Left ventricle myocardium inferior (tissue), 1 donor: ENCODE results near the gene MUS81. TPM values are rescaled to one million over a fixed set of nuclear protein-coding genes. Genes with fewer than 3 reads are reported as not detected.
A peak's percentile ranks its signal among the peaks of the same experiment; 100 is the strongest.

ENCODE experiments used
- DNase-seq: peaks from one replicate; pipeline ENCODE4 v3.0.0-alpha.2; 2020
- H3K27ac ChIP-seq: fragments of 200-600 bp; replicated peaks from 2 replicates; pipeline ENCODE4 v1.8.0; 2021
- H3K27me3 ChIP-seq: fragments of 200-600 bp; 2 replicates; pipeline ENCODE4 v1.8.0; 2021; ENCODE audit warnings: low read depth
- H3K36me3 ChIP-seq: fragments of 200-600 bp; 2 replicates; pipeline ENCODE4 v1.8.0; 2021
- H3K4me1 ChIP-seq: fragments of 200-600 bp; 2 replicates; pipeline ENCODE4 v1.8.0; 2021
- H3K4me3 ChIP-seq: fragments of 200-600 bp; 2 replicates; pipeline ENCODE4 v1.8.0; 2021; ENCODE audit warnings: mild to moderate bottlenecking, moderate library complexity
- H3K9me3 ChIP-seq: fragments of 200-600 bp; replicated peaks from 2 replicates; pipeline ENCODE4 v1.8.0; 2021
- intact Hi-C: fragments of 100-400 bp; cut with micrococcal nuclease; formaldehyde crosslinking; loops from one replicate; pipeline ENCODE4 v1.11.0; 2022
- total RNA-seq: library from RNA; stranded (reverse); fragmentation: NEBNext Ultra II Directional; extraction: Animal tissue kit (Norgen Biotek cat#: 25700); gene quantifications from one replicate; pipeline ENCODE4 v1.2.1, GENCODE V29; 2021
- TF ChIP-seq, protein P1 (sequence below): fragments of 200-600 bp; IDR thresholded peaks from 2 replicates; pipeline ENCODE4 v1.8.0; 2021; ENCODE audit warnings: antibody characterized with exemption, mild to moderate bottlenecking, borderline replicate concordance
- donor health status: DM: no; HTN: yes; CAD: no; lungs with severe emphysema.

MUS81 gene
- total RNA-seq, 1 donor from 2014 or later, result 31.5 TPM

- Histone ChIP-seq H3K27ac (no peak overlapping the region), H3K4me3 (no peak overlapping the region), H3K27me3 (no peaks in the 10 kb centered on the region), H3K9me3 (no peaks in the 10 kb centered on the region), H3K36me3 (no peaks in the 10 kb centered on the region), H3K4me1 (peaks cover 12% of the 10 kb centered on the region)
- no peak for DNase-seq
- intact Hi-C loops, result loop anchor here (10.0 kb wide), 1 partner anchor 92 kb away; the partner anchor contains the start of gene RNASEH2C
- TF ChIP-seq, protein P1, sequence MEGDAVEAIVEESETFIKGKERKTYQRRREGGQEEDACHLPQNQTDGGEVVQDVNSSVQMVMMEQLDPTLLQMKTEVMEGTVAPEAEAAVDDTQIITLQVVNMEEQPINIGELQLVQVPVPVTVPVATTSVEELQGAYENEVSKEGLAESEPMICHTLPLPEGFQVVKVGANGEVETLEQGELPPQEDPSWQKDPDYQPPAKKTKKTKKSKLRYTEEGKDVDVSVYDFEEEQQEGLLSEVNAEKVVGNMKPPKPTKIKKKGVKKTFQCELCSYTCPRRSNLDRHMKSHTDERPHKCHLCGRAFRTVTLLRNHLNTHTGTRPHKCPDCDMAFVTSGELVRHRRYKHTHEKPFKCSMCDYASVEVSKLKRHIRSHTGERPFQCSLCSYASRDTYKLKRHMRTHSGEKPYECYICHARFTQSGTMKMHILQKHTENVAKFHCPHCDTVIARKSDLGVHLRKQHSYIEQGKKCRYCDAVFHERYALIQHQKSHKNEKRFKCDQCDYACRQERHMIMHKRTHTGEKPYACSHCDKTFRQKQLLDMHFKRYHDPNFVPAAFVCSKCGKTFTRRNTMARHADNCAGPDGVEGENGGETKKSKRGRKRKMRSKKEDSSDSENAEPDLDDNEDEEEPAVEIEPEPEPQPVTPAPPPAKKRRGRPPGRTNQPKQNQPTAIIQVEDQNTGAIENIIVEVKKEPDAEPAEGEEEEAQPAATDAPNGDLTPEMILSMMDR, result no peak
These were observed 43.5 kb upstream of the MUS81 start for GRCh38 chr11:65816696-65817095.

GRCh38 chr11:65817312-65817834 is 42.9 kb upstream of the MUS81 start:
- no peak for DNase-seq
- intact Hi-C loops, result loop anchor here (10.0 kb wide), 1 partner anchor 93 kb away; the partner anchor contains the start of gene RNASEH2C
- H3K27me3 ChIP-seq, result no peaks in the 10 kb centered on the region
- H3K4me3 ChIP-seq, result peak overlapping the region; percentile 84
- H3K4me1 ChIP-seq, result peaks cover 12% of the 10 kb centered on the region
- TF ChIP-seq, protein P1, result no peak
- peak overlapping the region; percentile 77 for H3K27ac ChIP-seq
- H3K9me3 ChIP-seq, result no peaks in the 10 kb centered on the region
- no peaks in the 10 kb centered on the region for H3K36me3 ChIP-seq

DNA sequence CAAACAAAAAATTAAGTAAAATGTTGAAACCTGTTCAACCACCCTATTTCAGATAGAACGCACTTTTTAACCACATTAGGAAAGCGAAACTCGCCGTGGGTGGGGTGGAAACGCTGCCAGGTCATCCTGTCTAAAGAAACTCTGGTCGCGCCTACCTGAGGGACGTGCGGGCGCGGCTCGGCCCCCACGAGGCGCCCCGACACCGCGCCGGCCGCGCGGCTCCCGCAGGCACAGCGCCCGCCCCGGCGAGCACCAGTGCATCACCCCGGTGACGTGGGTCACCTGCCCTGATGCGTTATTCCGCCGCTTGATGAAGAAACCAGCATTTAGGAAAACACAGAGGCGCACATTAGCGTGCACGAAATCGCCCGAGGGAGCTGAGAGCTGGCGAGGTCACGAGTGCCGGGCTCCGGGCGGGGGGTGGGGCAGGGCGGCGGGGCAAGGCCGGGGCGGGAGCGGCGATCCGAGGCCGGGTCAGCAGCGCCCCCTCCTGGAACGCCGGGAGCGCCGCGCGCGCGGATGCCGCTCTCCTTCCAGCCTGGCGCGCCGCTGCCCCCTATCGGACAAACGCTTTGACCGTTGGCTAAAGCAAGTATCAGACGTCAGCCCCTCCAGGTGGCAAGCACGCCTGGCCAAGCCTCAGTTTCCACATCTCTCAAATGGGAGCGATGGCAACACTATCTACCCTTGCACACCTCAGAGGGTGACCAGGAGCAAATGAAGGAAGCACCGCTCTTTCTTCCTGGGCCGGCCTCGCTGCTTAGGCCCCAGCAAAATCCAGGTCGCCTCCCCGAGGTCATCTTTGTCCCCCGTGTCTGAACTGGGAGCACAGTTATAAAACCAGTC is 42.2 kb upstream of the MUS81 start:
- peak overlapping the region; percentile 84 for H3K4me3 ChIP-seq
- H3K4me1 ChIP-seq, result peaks cover 12% of the 10 kb centered on the region
- TF ChIP-seq, protein P1, result peak; percentile 100
- H3K9me3 ChIP-seq, result no peaks in the 10 kb centered on the region
- no peaks in the 10 kb centered on the region for H3K27me3 ChIP-seq
- peak overlapping the region; percentile 77 for H3K27ac ChIP-seq
- peak; percentile 96 for DNase-seq
- H3K36me3 ChIP-seq, result no peaks in the 10 kb centered on the region
- intact Hi-C loops, result loop anchor here (10.0 kb wide), 1 partner anchor 93 kb away; the partner anchor contains the start of gene RNASEH2C

DNA sequence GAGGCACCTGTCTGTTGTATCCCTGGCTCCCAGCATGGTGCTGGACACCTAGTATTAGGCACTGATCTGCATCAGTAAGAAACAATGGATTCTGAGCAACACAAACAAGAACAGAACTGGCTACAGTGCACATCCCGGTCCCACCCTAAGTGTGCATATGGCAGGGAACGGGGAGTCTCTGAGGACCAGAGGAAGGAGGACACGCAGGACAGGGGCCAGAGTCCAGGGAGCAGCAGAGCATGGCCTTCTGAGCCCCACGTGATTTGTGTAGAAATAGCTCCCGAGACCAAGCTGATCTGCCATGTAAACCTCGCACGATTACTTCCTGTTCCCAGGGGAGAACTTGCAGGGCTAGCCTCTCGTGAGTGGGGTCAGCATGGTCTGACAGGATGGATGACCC is 39.1 kb upstream of the MUS81 start:
- no peaks in the 10 kb centered on the region for H3K27me3 ChIP-seq
- no peak overlapping the region for H3K27ac ChIP-seq
- TF ChIP-seq, protein P1, result no peak
- H3K4me1 ChIP-seq, result peaks cover 12% of the 10 kb centered on the region
- no peak for DNase-seq
- H3K9me3 ChIP-seq, result no peaks in the 10 kb centered on the region
- H3K36me3 ChIP-seq, result no peaks in the 10 kb centered on the region
- no peak overlapping the region for H3K4me3 ChIP-seq
- intact Hi-C loops, result no loop called here

DNA sequence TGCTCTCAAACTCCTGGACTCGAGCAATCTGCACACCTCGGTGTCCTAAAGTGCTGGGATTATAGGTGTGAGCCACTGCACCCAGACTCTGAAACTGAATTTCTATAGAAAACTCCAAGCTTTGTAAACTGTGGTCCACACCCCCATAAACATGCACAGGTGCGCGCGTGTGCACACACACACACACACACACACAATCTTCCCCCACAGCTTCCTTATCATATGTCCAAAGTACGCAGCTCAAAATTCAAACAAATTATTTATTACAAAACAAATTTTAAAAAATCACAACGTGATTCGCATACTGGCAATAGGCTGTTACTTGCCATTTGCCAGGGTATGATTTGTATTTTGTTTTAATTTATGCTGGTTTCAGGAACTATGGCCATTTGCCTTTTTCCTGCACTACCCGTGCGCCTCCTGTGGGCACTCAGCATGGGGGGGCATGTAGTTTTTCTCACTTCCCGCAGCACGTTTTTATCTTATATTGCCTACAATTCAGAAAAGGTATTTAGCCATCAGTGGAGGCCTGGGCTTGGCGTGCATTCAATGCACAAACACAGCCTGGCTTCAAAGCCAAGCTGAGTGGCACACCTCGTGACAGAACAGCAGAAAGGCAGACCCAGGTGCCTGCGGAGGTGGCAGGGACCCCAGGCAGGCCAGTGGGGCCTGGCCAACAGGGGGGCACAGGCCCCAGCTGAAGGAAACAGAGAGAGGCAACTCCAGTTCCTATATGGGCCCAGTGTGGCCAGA is 37.3 kb upstream of the MUS81 start:
- no peaks in the 10 kb centered on the region for H3K4me1 ChIP-seq
- no peak for DNase-seq
- no peaks in the 10 kb centered on the region for H3K27me3 ChIP-seq
- H3K27ac ChIP-seq, result no peak overlapping the region
- H3K9me3 ChIP-seq, result no peaks in the 10 kb centered on the region
- H3K4me3 ChIP-seq, result no peak overlapping the region
- TF ChIP-seq, protein P1, result no peak
- intact Hi-C loops, result no loop called here
- H3K36me3 ChIP-seq, result no peaks in the 10 kb centered on the region
